HG02981 (cell line): ENCODE data around the gene C3orf70.

ENCODE experiments used
- ATAC-seq: cut with Tn5 transposase; IDR thresholded peaks from one replicate; pipeline ENCODE4 v1.9.1; 2021; ENCODE audit warnings: mild to moderate bottlenecking, moderate library complexity; ENCODE audit not compliant: unreplicated experiment

C3orf70 gene

DNA sequence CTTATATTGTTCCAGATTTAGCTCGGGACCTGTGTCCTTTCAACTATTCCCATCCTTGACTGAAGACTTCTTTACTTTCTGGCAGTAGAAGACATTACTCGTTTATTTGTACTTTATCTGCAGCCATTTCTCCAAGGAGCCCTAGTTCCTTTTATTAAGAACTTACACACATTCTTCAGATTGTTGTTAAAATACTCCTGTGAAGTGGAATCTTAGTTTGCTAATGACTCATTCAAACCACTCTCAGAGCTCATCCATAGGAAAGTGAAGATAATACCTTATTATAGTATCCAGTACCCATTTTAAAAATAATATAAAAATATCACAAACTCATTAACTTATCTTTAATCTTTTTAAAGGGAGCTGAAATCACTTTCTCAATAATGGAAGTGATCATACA is 63.5 kb downstream of the C3orf70 start:
- no peak for ATAC-seq

DNA sequence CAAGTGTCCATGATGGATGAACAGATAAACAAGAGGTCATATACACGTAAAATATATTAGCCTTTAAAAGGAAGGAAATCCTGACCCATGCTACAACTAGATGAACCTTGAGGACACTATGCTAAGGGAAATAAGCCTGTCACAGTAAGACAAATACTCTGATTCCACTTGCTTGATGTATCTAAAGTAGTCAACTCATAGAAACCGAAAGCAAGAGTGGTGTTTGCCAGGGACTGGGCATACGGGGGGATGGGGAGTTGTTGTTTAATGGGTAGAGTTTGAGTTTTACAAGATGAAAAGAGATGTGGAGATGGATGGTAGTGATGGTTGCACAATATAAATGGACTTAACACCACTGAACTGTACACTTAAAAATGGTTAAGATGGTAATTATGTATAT is 65.4 kb downstream of the C3orf70 start:
- ATAC-seq = no peak

DNA sequence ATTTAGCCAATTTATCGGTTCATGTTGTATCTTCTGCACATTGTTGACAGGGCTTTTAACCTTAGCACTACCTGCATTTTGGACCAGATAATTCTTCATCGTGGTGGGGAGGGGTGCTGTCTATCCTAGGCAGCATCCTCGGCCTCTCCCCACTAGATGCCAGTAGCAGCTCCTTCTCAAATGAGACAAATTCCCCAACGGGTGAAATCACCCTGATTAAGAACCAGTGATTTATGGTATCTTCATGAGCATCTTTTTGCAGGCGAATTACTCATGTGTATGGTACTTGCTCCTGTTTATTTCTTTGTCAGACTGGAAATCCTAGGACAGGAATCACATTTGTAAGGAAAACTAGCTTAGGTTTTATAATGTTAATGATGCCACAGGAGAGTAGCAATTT is 68.0 kb downstream of the C3orf70 start:
- ATAC-seq = no peak

DNA sequence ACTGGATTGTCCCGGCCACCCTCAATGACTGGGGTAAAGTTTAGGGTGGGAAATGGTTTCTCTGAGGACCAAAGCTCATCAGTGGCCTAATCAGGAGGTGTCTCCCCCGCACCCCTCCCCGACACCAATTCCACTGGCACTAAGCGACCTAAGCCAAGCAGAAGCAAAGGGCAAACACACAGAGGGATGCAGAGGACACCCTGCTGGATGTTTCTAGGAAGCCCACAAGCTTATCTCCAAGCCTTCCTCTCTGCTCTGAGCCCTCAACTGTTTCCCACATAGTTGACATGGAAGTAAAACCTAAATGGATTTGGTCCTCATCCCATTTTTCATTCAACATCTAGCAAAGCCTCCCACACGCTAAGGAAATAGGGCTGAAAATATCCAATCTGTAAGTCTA is 68.5 kb downstream of the C3orf70 start:
- ATAC-seq = no peak

DNA sequence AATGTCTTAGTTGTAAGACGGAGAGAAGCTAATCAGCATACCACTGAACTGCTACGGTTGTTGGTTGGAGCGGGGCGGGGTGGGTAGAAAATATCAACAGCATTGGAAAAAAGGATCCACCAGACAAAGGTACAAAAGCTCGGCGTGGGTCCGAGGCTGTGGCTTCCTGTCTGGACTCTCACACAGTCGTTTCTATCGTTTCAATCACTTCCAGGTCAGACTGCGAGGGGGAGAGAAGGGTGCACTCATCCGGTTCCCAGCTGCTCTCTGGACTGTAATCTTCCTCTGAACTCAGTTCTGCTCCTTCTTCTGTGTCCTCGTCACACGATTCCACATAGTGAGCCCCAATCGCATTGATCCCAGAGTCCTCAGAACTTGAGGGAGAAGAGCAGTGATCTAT is 70.0 kb downstream of the C3orf70 start:
- no peak for ATAC-seq

DNA sequence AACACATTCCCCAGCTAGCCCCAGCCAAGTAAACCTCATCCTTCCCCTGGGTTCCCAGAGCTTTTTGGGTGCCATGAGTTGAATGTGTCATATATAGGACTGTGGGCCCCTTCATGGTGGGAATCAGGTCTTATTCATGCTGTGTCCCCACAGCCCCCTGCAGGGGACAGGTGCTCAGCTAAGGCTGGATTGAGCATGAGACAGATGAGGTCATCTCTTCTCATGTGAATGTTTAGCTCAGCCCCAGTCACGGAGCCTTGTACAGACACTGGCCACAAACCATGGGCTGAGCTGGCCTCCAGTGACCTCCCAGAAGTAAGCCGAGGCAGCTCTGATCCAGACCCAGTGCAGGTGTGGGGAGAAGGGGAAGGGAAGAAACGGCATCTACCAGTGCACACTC is 70.7 kb downstream of the C3orf70 start:
- ATAC-seq = no peak

DNA sequence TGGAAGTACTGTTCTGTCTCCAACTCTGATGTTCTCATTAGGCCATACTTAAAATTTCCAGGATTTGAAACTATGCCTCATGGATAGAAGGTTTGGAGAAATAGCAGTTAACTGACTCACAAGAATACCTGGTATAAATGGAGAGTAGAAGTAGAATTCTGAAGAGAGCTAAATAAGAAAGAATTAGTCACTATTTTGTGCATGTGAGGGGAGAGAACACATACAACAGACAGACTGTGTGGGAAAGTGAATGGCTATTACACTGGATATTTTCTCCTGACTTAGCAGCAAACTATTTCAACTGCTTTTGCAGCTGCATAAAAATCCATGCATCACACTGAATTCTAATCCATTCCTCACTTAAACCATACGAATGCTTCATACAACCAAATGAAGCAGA is 71.3 kb downstream of the C3orf70 start:
- ATAC-seq = no peak

DNA sequence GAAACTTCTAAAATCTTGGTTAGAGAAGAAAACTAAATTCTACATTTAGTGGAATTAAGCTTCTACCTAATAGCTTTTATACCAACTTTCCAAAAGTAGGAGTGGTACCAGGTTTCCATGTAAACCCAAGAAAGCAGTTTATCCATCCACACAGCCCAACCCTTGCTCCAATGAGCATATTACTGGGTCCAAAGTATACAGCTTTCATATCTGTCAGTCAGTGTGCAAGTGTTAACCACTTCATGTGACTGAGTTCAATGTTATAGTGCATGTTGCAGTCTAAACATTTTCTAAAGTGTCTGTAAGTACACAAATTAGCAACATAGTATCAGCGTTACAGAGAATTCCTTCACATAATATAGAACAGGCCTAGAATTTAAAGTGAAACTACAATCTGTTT is 73.2 kb downstream of the C3orf70 start:
- no peak for ATAC-seq

DNA sequence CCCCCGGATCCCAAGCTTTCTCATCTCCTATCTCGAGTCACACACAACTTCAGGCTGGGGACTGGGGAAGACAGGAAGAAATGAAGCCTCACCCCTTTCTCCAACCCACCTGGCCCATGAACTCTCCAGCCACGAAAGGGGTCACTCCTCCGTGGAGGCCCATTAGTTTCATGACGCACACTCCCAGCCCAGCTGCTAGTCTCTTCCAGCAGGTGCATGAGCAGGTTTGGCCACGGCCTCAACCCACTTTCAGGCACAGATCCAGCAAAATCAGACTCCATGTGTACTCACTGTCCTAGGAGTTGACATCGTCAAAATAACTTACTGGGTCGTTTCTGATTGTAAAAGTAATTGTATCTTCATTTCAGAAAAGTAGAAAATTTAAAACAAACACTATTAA is 76.6 kb downstream of the C3orf70 start:
- ATAC-seq = no peak

DNA sequence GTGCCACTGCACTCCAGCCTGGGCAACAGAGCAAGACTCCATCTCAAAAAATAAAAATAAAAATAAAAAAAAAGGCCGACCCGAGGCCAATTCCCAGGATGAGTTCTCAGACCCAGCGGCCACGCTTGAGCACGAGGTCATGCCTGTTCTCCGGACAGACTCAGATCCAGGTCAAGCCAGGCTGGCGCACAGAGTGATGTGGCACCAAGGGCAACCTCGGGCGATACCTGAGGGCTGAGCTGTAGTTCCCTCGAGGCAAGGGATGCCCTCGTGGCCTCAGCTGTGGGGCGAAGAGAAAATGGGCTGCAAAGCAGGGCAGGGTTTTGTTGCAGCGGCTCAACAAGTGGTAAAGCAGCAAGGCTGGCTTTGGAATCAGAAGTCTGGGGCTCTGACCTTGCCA is 77.3 kb downstream of the C3orf70 start:
- no peak for ATAC-seq

DNA sequence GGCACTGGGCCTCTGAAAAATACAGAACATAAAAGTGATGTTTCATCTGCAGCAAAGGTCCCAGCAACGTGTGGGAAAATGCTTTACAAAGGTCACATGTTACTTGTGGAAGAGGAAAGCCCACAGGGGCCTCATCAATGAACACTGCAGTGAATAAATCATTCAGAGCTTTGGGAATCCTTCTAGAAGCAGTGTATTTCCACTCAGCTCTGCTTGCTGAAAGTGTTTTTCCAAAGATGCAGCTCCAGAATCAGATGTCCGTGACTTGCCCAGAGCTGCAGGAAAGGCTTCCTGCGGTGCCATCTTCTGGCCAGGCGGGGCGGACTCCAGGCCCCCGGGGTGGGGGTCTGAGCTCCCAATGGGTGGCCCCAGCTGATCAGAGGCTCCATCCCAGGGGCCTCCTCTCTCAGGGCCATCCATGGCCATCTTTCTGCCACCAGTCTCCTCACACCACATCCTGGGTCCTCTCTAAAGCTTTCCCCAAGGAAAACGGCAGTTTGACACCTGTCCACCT is 81.5 kb downstream of the C3orf70 start:
- no peak for ATAC-seq

DNA sequence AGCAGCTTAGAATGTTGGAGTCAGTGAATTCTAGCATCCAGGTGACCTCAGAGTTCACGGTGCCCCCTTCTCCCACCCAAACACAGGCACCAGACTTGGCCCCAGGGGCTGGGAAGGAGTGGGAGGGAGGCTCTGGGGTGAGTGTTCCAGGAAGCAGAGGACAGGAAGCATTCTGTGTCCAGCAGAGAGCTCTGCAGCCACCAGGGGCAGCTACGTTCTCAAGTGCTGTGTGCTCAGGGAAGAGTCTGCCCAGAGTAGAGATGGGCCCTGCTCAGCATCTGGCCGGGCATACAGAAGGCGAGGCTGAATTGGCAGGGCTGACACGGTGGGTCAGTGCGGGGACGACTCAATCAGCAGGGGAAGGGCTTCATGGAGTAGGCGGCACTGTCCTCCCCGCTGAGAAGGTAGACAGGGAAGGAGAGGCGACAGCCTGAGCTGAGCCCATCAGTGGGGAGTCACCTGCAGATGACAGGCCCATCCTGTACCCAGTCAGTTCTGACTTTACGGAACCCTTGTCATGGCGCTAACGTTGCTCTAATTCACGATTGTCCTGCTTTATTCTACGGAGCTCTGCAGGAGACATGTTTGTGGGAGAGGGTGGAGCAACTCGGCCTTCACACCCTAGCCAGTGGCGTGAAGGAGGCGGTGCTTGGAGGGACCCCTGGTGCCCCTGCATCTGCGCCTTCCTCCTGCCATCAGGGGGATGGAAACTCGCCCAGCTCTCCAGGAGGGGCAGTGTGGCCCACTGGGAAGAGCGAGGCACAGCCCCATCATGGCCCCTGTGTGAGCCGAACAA is 82.2 kb downstream of the C3orf70 start:
- ATAC-seq = no peak

DNA sequence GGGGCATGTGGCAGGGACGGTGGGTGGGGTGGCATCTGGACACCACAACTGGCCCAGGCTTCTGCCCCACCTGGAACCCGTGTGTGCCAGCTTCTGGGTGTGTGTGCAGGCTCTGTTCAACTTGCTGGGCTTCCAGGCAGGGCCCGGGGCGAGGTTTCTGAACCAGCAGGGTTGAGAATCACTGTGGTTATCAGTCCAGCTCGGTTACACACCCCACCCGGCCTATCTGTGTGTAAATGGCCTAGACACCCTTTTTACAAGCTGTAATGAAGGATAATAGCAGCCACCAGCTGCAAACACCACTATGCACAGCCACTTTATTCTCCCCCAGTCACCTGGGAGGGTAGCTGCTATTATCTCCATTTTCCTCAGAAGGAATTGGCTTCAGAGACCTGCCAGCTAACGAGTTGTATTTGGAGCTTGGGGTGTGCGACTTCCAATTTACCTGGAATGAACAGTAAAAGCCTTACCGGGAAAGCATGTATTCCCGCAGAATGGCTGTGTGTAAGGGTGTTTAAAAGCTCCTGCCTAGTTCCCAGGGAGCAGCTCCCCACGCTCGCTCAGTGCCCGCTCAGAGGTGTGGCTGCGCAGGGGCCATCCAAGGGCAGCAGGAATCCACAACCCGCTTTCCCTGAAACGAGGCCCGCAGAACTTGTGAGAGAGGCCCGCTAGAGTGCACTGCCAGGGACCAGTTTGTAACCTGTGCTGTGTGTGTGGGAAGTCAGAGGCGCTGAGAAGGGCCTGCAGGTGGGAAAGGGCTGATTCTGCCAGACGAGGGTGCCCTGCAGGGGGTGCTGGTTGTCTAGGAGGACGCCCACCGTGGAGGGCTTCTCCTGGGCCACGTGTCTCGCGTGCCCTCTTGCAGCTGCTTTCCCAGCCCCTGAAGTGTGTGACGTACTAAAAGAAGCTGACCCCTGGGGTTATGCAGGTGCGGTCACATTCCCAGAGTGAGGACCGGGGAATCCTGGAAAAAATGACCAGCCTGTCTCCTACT is 83.5 kb downstream of the C3orf70 start:
- no peak for ATAC-seq

DNA sequence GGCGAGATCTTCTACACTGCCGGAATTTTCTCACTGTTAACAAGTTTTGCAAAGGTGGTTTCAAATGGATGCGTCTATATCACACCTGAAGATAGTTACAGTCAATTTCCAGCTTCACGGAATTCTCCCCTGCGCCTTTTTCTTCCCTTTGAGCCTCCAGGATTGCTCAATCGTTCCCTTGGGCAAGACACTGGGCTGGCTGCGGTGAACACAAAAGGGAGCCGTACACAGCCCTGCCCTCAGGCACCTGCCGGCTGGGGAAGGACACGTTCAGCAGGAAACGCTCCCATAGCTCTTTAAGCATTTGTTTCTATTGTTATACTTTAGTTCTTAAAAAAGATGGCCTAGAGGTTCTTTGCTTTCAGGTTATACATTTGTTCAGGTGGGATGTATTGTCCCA is 85.7 kb downstream of the C3orf70 start:
- no peak for ATAC-seq

DNA sequence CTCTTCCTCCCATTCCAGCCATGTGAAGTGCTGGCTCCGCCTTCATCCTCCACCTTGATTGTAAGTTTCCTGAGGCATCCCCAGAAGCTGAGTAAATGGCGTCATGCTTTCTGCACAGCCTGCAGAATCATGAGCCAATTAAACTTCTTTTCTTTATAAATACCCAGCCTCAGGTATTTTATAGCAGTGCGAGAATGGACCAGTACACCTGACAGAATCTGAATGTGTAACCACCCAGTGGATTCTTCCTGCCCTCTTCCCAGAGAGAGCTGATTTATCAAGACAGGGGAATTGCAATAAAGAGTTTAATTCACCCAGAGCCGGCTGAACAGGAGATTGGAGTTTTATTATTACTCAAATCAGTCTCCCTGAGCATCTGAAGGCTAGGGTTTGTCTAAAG is 86.6 kb downstream of the C3orf70 start:
- no peak for ATAC-seq

DNA sequence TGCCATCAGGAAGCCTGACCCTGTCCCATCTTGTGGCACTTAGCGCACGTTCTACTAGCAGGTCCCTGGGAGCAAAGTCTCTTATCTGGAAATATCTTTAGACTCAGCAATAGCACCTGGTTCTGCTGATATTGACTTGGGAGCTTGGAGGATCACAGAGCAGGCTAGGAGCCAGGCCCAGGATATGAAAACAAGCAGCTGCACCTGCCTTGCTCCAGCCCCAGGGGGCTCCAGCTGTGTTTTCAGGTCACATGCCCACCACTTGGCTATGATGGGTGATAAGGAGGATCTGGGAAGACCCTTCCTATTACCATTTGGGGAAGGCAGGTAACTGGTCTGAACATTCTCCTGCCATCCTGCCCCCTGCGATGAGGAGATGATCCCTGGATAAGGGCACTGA is 87.8 kb downstream of the C3orf70 start:
- no peak for ATAC-seq

DNA sequence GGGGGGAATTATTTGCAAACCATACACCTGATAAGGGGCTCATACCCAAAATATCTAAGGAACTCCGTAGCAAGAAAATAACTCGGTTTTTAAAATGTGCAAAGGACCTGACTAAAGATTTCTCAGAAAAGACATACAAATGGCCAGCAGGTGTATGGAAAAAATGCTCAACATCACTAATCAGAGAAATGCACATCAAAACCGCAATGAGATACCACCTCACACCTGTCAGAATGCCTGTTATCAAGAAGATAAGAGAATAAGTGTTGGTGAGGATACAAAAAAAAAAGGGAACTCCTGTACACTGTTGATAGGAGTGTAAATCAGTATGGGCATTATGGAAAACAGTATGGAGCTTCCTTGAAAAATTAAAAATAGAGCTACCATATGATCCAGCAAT is 89.4 kb downstream of the C3orf70 start:
- ATAC-seq = no peak

DNA sequence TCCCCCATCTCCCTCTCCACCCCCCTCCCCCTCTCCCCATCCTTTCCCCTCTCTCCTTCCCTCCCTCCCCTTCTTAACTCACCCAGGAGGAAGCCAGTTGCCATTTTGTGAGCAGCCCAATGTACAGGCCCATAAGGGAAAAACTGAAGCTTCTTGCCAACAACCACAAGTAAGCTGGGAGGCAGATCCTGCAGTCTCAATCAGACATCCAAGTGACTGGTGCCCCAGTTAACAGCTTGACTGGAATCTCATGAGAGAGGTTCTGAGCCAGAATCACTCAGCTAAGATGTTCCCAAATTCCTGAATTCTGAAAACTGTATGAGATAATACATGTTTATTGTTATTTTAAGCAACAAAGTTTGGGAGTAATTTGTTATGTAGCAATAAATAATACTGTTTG is 90.7 kb downstream of the C3orf70 start:
- ATAC-seq = no peak

DNA sequence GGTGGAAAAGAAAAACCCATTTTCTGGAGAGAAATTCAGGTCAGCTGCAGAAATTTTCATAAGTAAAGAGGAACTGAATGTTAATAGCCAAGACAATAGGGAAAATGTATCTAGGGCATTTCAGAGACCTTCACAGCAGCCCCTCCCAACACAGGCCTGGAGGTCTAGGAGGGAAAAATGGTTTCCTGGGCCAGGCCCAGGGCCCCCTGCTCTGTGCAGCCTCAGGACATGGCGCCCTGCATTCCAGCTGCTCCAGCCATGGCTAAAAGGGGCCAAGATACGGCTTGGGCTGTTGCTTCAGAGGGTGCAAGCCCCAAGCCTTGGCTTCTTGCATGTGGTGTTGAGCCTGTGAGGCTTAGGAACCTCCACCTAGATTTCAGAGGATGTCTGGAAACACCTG is 92.2 kb downstream of the C3orf70 start:
- no peak for ATAC-seq

DNA sequence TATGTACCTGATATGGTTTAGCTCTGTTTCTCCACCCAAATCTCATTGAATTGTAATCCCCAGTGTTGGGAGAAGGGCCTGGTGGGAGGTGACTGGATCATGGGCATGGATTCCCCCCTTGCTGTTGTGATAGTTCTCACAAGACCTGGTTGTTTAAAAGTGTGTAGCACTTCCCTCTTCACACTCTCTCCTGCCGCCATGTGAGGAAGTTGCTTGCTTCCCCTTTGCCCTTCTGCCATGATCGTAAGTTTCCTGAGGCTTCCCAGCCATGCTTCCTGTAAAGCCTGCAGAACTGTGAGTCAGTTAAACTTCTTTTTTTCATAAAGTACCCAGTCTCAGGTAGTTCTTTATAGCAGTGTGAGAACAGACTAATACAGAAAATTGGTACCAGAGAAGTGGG is 93.1 kb downstream of the C3orf70 start:
- ATAC-seq = no peak

DNA sequence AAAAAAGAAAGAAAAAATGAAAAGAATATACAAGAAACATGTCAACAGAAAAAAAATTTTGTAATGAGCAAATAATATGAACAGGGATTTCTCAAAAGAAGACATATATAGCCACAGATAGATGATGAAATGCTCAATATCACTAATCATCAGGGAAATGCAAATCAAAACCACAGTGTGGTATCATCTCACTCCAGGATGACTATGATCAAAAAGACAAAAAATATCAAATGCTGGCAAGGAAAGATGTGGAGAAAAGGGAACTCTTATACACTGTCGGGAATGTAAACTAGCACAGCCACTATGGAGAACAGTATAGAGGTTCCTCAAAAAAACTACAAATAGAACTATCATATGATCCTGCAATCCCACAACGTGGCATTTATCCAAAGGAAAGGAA is 94.1 kb downstream of the C3orf70 start:
- no peak for ATAC-seq

DNA sequence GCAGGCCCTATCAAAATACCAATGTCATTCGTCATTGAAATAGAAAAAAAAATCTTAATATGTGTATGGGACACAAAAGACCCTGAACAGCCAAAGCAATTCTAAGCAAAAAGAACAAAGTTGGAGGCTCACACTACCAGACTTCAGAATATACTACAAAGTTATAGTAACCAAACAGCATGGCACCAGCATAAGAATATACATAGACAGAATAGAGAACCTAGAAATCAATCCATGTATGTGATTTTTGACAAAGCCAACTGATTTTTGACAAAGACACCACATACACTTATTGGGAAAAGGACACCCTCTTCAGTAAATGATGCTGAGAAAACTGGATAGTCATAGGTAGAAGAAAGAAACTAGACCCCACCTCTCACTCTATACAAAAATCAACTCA is 95.0 kb downstream of the C3orf70 start:
- no peak for ATAC-seq
